B cell (primary cell): ENCODE measurements around the gene ADAMTS18. TPM values are rescaled to one million over a fixed set of nuclear protein-coding genes. Genes with fewer than 3 reads are reported as not detected.

Source experiments
- ATAC-seq: fragments of 200-7000 bp; cut with Tn5 transposase; one replicate; pipeline ENCODE4 v1.10.0; 2021; ENCODE audit warnings: low read depth, mild to moderate bottlenecking, moderate number of reproducible peaks, moderate library complexity
- CTCF ChIA-PET: fragments of 350-600 bp; sonication (Branson Sonifier 250); formaldehyde crosslinking; loops from one replicate; lab custom pipeline; 2021; ENCODE audit warnings: antibody characterized with exemption, inconsistent platforms; lab: Charles Lee
- POLR2A ChIA-PET: fragments of 350-600 bp; sonication (Branson Sonifier 250); formaldehyde crosslinking; loops from one replicate; lab custom pipeline; 2021; ENCODE audit warnings: antibody characterized with exemption; lab: Charles Lee
- DNase-seq: peaks from one replicate; pipeline ENCODE4 v3.0.0; 2013
- H2AFZ ChIP-seq: 2 replicates; pipeline ENCODE4 v1.6.1; 2012; ENCODE audit warnings: mild to moderate bottlenecking, low read depth, low read length; ENCODE audit not compliant: insufficient read depth, poor library complexity, severe bottlenecking
- H3K27ac ChIP-seq, 2 donors: 1 replicate in 1 of 2; 2 replicates in 1 of 2; pipeline ENCODE4 v1.5.1; 2012 to 2013; ENCODE audit warnings: low read length in 2 of 2, mild to moderate bottlenecking in 2 of 2, moderate library complexity in 1 of 2
- H3K27me3 ChIP-seq, 4 experiments: fragments of 200-600 bp in 1 of 4; sonication (generic) in 1 of 4; replicated peaks in 1 of 4; 1 replicate in 2 of 4; 2 replicates in 2 of 4; pipeline versions ENCODE4 v1.6.1 to v1.7.0; 2013 to 2016; ENCODE audit warnings: low read length in 3 of 4, mild to moderate bottlenecking in 2 of 4, mixed read lengths in 1 of 4, moderate library complexity in 1 of 4; ENCODE audit not compliant: insufficient read depth in 4 of 4, control insufficient read depth in 3 of 4; ENCODE audit errors: control extremely low read depth in 1 of 4
- H3K36me3 ChIP-seq, 2 experiments: replicated peaks in 1 of 2; 1 replicate in 1 of 2; 2 replicates in 1 of 2; pipeline versions ENCODE4 v1.6.1 to v1.7.1; 2013; ENCODE audit warnings: low read length in 1 of 2; ENCODE audit not compliant: insufficient read depth in 2 of 2, control insufficient read depth in 1 of 2; ENCODE audit errors: control extremely low read depth in 1 of 2, extremely low read depth in 1 of 2
- H3K4me1 ChIP-seq, 2 donors: fragments of 200-600 bp in 1 of 2; sonication (generic) in 1 of 2; 1 replicate in 1 of 2; 2 replicates in 1 of 2; pipeline versions ENCODE4 v1.5.1 to v1.6.1; 2013 to 2017; ENCODE audit warnings: low read length in 2 of 2; ENCODE audit not compliant: control insufficient read depth in 2 of 2, insufficient read depth in 2 of 2
- H3K4me2 ChIP-seq: replicated peaks from 2 replicates; pipeline ENCODE3; 2012; ENCODE audit warnings: mild to moderate bottlenecking, low read depth, low read length; ENCODE audit not compliant: poor library complexity, severe bottlenecking
- H3K4me3 ChIP-seq, 5 experiments: fragments of 200-600 bp in 1 of 5; sonication (generic) in 1 of 5; 1 replicate in 3 of 5; 2 replicates in 2 of 5; pipeline versions ENCODE4 v1.5.1 to v1.7.0; 2011 to 2016; ENCODE audit warnings: low read length in 4 of 5, mild to moderate bottlenecking in 4 of 5, low read depth in 2 of 5, control low read depth in 1 of 5, moderate library complexity in 1 of 5; ENCODE audit not compliant: insufficient read depth in 1 of 5; ENCODE audit errors: control extremely low read depth in 1 of 5, extremely low read depth in 1 of 5
- H3K79me2 ChIP-seq: fragments of 200-600 bp; sonication (generic); one replicate; pipeline ENCODE4 v1.6.0; 2016; ENCODE audit warnings: low read length; ENCODE audit not compliant: control insufficient read depth, insufficient read depth
- H3K9ac ChIP-seq: fragments of 200-600 bp; sonication (generic); 2 replicates; pipeline ENCODE4 v1.6.1; 2017; ENCODE audit warnings: mild to moderate bottlenecking, low read length, moderate library complexity
- H3K9me3 ChIP-seq, 3 donors: one replicate each; pipeline versions ENCODE4 v1.6.1 to v1.7.1; 2013; ENCODE audit warnings: low read length in 2 of 3; ENCODE audit not compliant: control insufficient read depth in 2 of 3, insufficient read depth in 1 of 3; ENCODE audit errors: control extremely low read depth in 1 of 3
- H4K20me1 ChIP-seq: 2 replicates; pipeline ENCODE4 v1.6.0; 2012; ENCODE audit warnings: mild to moderate bottlenecking, low read length; ENCODE audit not compliant: insufficient read depth, control insufficient read depth, poor library complexity, severe bottlenecking
- H3K27ac Mint-ChIP-seq: one replicate; pipeline ENCODE4 v1.8.0; 2021; ENCODE audit warnings: mixed read lengths
- H3K27me3 Mint-ChIP-seq: one replicate; pipeline ENCODE4 v1.8.0; 2021; ENCODE audit warnings: mixed read lengths
- H3K4me1 Mint-ChIP-seq: one replicate; pipeline ENCODE4 v1.8.0; 2021; ENCODE audit warnings: mixed read lengths
- H3K4me3 Mint-ChIP-seq: one replicate; pipeline ENCODE4 v1.8.0; 2021; ENCODE audit warnings: mixed read lengths
- H3K9me3 Mint-ChIP-seq: one replicate; pipeline ENCODE4 v1.8.0; 2022; ENCODE audit warnings: mixed read lengths; ENCODE audit not compliant: insufficient read depth
- CTCF ChIP-seq: fragments of 200-600 bp; IDR thresholded peaks from one replicate; pipeline ENCODE4 v1.8.0; 2022; ENCODE audit warnings: antibody characterized with exemption, mild to moderate bottlenecking
- EZH2 ChIP-seq: IDR thresholded peaks from 2 replicates; pipeline ENCODE4 v1.6.1; 2012; ENCODE audit warnings: borderline replicate concordance, low read depth, mild to moderate bottlenecking, moderate library complexity, low read length; ENCODE audit not compliant: insufficient read depth, poor library complexity, severe bottlenecking
- WGBS: methylation state at CpG from one replicate; pipeline ENCODE4 v1.1.5; 2013; ENCODE audit warnings: missing lambda C conversion rate; ENCODE audit not compliant: insufficient coverage; 5-methylcytosine and 5-hydroxymethylcytosine counted together
- intact Hi-C: fragments of 100-400 bp; cut with micrococcal nuclease; formaldehyde crosslinking; loops from one replicate; pipeline ENCODE4 v1.10.0; 2022
- polyA plus RNA-seq: library from polyadenylated mRNA; depleted of rRNA; stranded (reverse); fragments of >200 nt; gene quantifications from 2 replicates; pipeline ENCODE4 v1.2.3, GENCODE V29; 2012
- total RNA-seq, 2 donors: library from RNA; stranded (reverse); fragments of 120-200 nt in 1 of 2; gene quantifications; 1 replicate in 1 of 2; 2 replicates in 1 of 2; pipeline versions ENCODE4 v1.2.3 to v1.2.4, GENCODE V29; 2013 to 2022

ADAMTS18 gene
- total and polyA plus RNA-seq, 2 donors (not counting 1 experiment from before 2014, with no cell fraction given): not detected

- Histone ChIP-seq H3K4me2 (no peak overlapping the region), H3K27ac (no peak overlapping the region), H3K36me3 (no peaks in the 10 kb centered on the region), H2AFZ (no peak overlapping the region), H3K9me3 (no peaks in the 10 kb centered on the region), H3K79me2 (no peaks in the 10 kb centered on the region), H3K9ac (no peak overlapping the region), H3K4me3 (no peak overlapping the region), H3K27me3 (peaks cover 0 to 18% (median 9%) of the 10 kb centered on the region in 4 experiments), H4K20me1 (no peaks in the 10 kb centered on the region), H3K4me1 (no peaks in the 10 kb centered on the region)
- H3K27ac Mint-ChIP-seq: no peak overlapping the region
- H3K27me3 Mint-ChIP-seq: peaks cover 40% of the 10 kb centered on the region
- no peak for ATAC-seq
- no peak for DNase-seq
- POLR2A ChIA-PET: no interaction called here
- TF ChIP-seq EZH2 (no peak), CTCF (no peak)
- no peaks in the 10 kb centered on the region for H3K9me3 Mint-ChIP-seq
- peaks cover 4% of the 10 kb centered on the region for H3K4me1 Mint-ChIP-seq
- CTCF ChIA-PET: no interaction called here
- intact Hi-C loops: no loop called here
- 100% methylated on average over 1 of the region's 3 CpGs for WGBS
- no peak overlapping the region for H3K4me3 Mint-ChIP-seq
These were observed 128.8 kb downstream of the ADAMTS18 start for GRCh38 chr16:77306075-77306474.

- H4K20me1 ChIP-seq: no peaks in the 10 kb centered on the region
- TF ChIP-seq CTCF: no peak
- TF ChIP-seq EZH2: no peak
- H3K79me2 ChIP-seq: no peaks in the 10 kb centered on the region
- Mint-ChIP-seq H3K27ac (no peak overlapping the region), H3K4me1 (peaks cover 8% of the 10 kb centered on the region), H3K4me3 (no peak overlapping the region), H3K9me3 (no peaks in the 10 kb centered on the region), H3K27me3 (peaks cover 45% of the 10 kb centered on the region)
- no peak overlapping the region for H3K27ac ChIP-seq
- CTCF ChIA-PET: interaction anchor here (1.5 kb wide), 1 partner anchor 11 kb away, joined by 3 read pairs; no protein-coding TSS in a partner anchor
- no peak overlapping the region for H2AFZ ChIP-seq
- no CpG with 5 or more reads among the region's 2 CpGs for WGBS
- intact Hi-C loops: no loop called here
- H3K4me1 ChIP-seq: peaks cover 3 to 4% of the 10 kb centered on the region in 2 donors
- H3K36me3 ChIP-seq: no peaks in the 10 kb centered on the region
- H3K27me3 ChIP-seq: peaks cover 0 to 21% (median 9%) of the 10 kb centered on the region in 4 experiments
- no peak overlapping the region for H3K9ac ChIP-seq
- no peak overlapping the region for H3K4me3 ChIP-seq
- DNase-seq: no peak
- ATAC-seq: no peak
- POLR2A ChIA-PET: no interaction called here
- no peaks in the 10 kb centered on the region for H3K9me3 ChIP-seq
- H3K4me2 ChIP-seq: no peak overlapping the region
These were observed 130.0 kb downstream of the ADAMTS18 start for GRCh38 chr16:77304877-77305276.
